ENCODE measurements around the gene RMDN3. TPM values are rescaled to one million over a fixed set of nuclear protein-coding genes. Genes with fewer than 3 reads are reported as not detected.

The RMDN3 gene
- total RNA-seq, 1 experiment from 2014 or later: 15.7 TPM

GRCh38 chr15:40770147-40770721 is 15.2 kb upstream of the RMDN3 start:
- Histone ChIP-seq H3K4me3 (peak overlapping the region; percentile 36; the same call in 1 of the 2 replicates), H3K4me2 (peak overlapping the region; percentile 77), H4K20me1 (ENCODE audit: insufficient read depth) (no peaks in the 10 kb centered on the region), H3K79me2 (ENCODE audit: low read depth) (no peaks in the 10 kb centered on the region), H3K27ac (peak overlapping the region; percentile 83), H3K27me3 (ENCODE audit: insufficient read depth, low read depth) (no peaks in the 10 kb centered on the region), H2AFZ (no peak overlapping the region), H3K4me1 (replicated peaks; ENCODE audit: insufficient read depth) (peaks cover 53% of the 10 kb centered on the region), H3F3A (ENCODE audit: insufficient read depth, low read depth) (peaks cover 41% of the 10 kb centered on the region), H3K36me3 (ENCODE audit: low read depth) (no peaks in the 10 kb centered on the region), H3K9me2 (ENCODE audit: insufficient read depth) (no peaks in the 10 kb centered on the region), H3K9me3 (ENCODE audit: insufficient read depth, low read depth) (no peaks in the 10 kb centered on the region)
- POLR2A ChIA-PET (ENCODE audit: unreplicated experiment): interaction anchor here (0.6 kb wide), 3 partner anchors 17 to 438 kb away, joined by 4 to 5 read pairs (median 5); no protein-coding TSS in a partner anchor
- CTCF ChIA-PET: interaction anchor here (0.5 to 2.0 kb wide), 4 partner anchors 9 to 124 kb away, joined by 4 to 20 read pairs (median 6); no protein-coding TSS in a partner anchor
- intact Hi-C loops (cut with micrococcal nuclease; ENCODE audit: unreplicated experiment): loop anchor here (10.0 kb wide), 1 partner anchor 175 kb away; the partner anchor contains the start of gene KNL1
- no peak for TF ChIP-seq EZH2 (IDR thresholded peaks at IDR 0.05; ENCODE audit: low read depth)
- DNase-seq: peak in 1 of 2 experiments; percentile 65
- no TSS peak for BruUV-seq (replicated peaks)

- no peak within 1 kb of the TSS for H2AFZ ChIP-seq
- peak within 1 kb of the TSS; percentile 77 for H3K4me2 ChIP-seq
- CTCF ChIA-PET: interaction anchor here (0.5 to 2.0 kb wide), 5 partner anchors 9 to 123 kb away, joined by 4 to 20 read pairs (median 6); no protein-coding TSS in a partner anchor
- no peaks in the 10 kb centered on the region for H3K9me2 ChIP-seq (ENCODE audit: insufficient read depth)
- H4K20me1 ChIP-seq (ENCODE audit: insufficient read depth): no peaks in the 10 kb centered on the region
- DNase-seq: peak; percentile 93 to 94
- H3K4me1 ChIP-seq (replicated peaks; ENCODE audit: insufficient read depth): peaks cover 58% of the 10 kb centered on the region
- H3K79me2 ChIP-seq (ENCODE audit: low read depth): no peaks in the 10 kb centered on the region
- BruUV-seq (replicated peaks): no TSS peak
- intact Hi-C loops (cut with micrococcal nuclease; ENCODE audit: unreplicated experiment): loop anchor here (1.0 to 10.0 kb wide), 5 partner anchors 14 to 175 kb away; partner anchors contain the start of genes DNAJC17, KNL1, RMDN3 and SPINT1
- H3F3A ChIP-seq (ENCODE audit: insufficient read depth, low read depth): peaks cover 47% of the 10 kb centered on the region
- H3K4me3 ChIP-seq: peak within 1 kb of the TSS; percentile 41; the same call in 1 of the 2 replicates
- H3K36me3 ChIP-seq (ENCODE audit: low read depth): no peaks in the 10 kb centered on the region
- peak within 1 kb of the TSS; percentile 83 for H3K27ac ChIP-seq
- H3K9me3 ChIP-seq (ENCODE audit: insufficient read depth, low read depth): no peaks in the 10 kb centered on the region
- TF ChIP-seq EZH2 (IDR thresholded peaks at IDR 0.05; ENCODE audit: low read depth): no peak
- TF ChIP-seq CTCF (conservative IDR thresholded peaks at IDR 0.05): no peak
- H3K27me3 ChIP-seq (ENCODE audit: insufficient read depth, low read depth): no peaks in the 10 kb centered on the region
- POLR2A ChIA-PET (ENCODE audit: unreplicated experiment): interaction anchor here (0.6 kb wide), 3 partner anchors 17 to 85 kb away, joined by 4 to 5 read pairs (median 4); no protein-coding TSS in a partner anchor
Observed at GRCh38 chr15:40769274-40770146, 14.5 kb upstream of the RMDN3 start, which contains the start of gene C15orf62. Gene C15orf62 (plus strand): TSS chr15:40769980. CDS start chr15:40770496, 516 bp downstream.

- Histone ChIP-seq H3K4me2 (peak overlapping the region; percentile 77), H3K79me2 (ENCODE audit: low read depth) (no peaks in the 10 kb centered on the region), H3K4me3 (peak overlapping the region; percentile 41; the same call in 1 of the 2 replicates), H3K27ac (peak overlapping the region; percentile 83), H3K9me2 (ENCODE audit: insufficient read depth) (no peaks in the 10 kb centered on the region), H3K27me3 (ENCODE audit: insufficient read depth, low read depth) (no peaks in the 10 kb centered on the region), H3K36me3 (ENCODE audit: low read depth) (no peaks in the 10 kb centered on the region), H3F3A (ENCODE audit: insufficient read depth, low read depth) (peaks cover 47% of the 10 kb centered on the region), H3K4me1 (replicated peaks; ENCODE audit: insufficient read depth) (peaks cover 58% of the 10 kb centered on the region), H3K9me3 (ENCODE audit: insufficient read depth, low read depth) (no peaks in the 10 kb centered on the region), H2AFZ (no peak overlapping the region), H4K20me1 (ENCODE audit: insufficient read depth) (no peaks in the 10 kb centered on the region)
- intact Hi-C loops (cut with micrococcal nuclease; ENCODE audit: unreplicated experiment): loop anchor here (1.0 kb wide), 4 partner anchors 13 to 76 kb away; partner anchors contain the start of genes DNAJC17, RMDN3, SPINT1 and ZFYVE19
- TF ChIP-seq EZH2 (IDR thresholded peaks at IDR 0.05; ENCODE audit: low read depth) (no peak), CTCF (conservative IDR thresholded peaks at IDR 0.05) (no peak)
- ChIA-PET POLR2A (ENCODE audit: unreplicated experiment) (interaction anchor here (0.6 kb wide), 1 partner anchor 85 kb away, joined by 4 read pairs; no protein-coding TSS in a partner anchor), CTCF (interaction anchor here (2.0 kb wide), 1 partner anchor 90 kb away, joined by 6 read pairs; no protein-coding TSS in a partner anchor)
- DNase-seq: no peak
- TSS peak; percentile 4 for BruUV-seq (replicated peaks)
Observed at GRCh38 chr15:40768521-40769273, 13.6 kb upstream of the RMDN3 start.

Data from PC-9 (cell line).